Astrocyte (in vitro differentiated cells and primary cell): ENCODE measurements around the gene BLOC1S5. TPM values are rescaled to one million over a fixed set of nuclear protein-coding genes. Genes with fewer than 3 reads are reported as not detected.

Experiments
- DNase-seq: peaks from one replicate; pipeline ENCODE4 v3.0.0-alpha.2; 2010; ENCODE audit warnings: low read depth
- FAIRE-seq: peaks from 2 replicates; lab custom pipeline; 2011; peaks lifted over from hg19 to GRCh38; lab: Jason Lieb, UNC
- H2AFZ ChIP-seq: 2 replicates; pipeline ENCODE4 v1.6.0; 2012; ENCODE audit warnings: low read depth, low read length, inconsistent platforms
- H3K27ac ChIP-seq: 2 replicates; pipeline ENCODE4 v1.5.1; 2011; ENCODE audit warnings: low read depth, low read length, inconsistent platforms
- H3K27me3 ChIP-seq: 2 replicates; pipeline ENCODE4 v1.6.0; 2011; ENCODE audit warnings: low read length, inconsistent platforms; ENCODE audit not compliant: insufficient read depth
- H3K36me3 ChIP-seq: 2 replicates; pipeline ENCODE4 v1.5.1; 2011; ENCODE audit warnings: low read length, inconsistent platforms; ENCODE audit not compliant: insufficient read depth
- H3K4me1 ChIP-seq: 2 replicates; pipeline ENCODE4 v1.5.1; 2011; ENCODE audit warnings: low read length, inconsistent platforms; ENCODE audit not compliant: insufficient read depth
- H3K4me2 ChIP-seq: 2 replicates; pipeline ENCODE4 v1.6.0; 2012; ENCODE audit warnings: low read length, inconsistent platforms
- H3K4me3 ChIP-seq: 2 replicates; pipeline ENCODE4 v1.5.1; 2011; ENCODE audit warnings: low read depth, mild to moderate bottlenecking, low read length, inconsistent platforms; ENCODE audit not compliant: insufficient read depth
- H3K79me2 ChIP-seq: 2 replicates; pipeline ENCODE4 v1.6.0; 2012; ENCODE audit warnings: mild to moderate bottlenecking, low read length, inconsistent platforms; ENCODE audit not compliant: insufficient read depth
- H3K9ac ChIP-seq: 2 replicates; pipeline ENCODE4 v1.6.0; 2012; ENCODE audit warnings: mild to moderate bottlenecking, low read length, inconsistent platforms
- H3K9me3 ChIP-seq: 2 replicates; pipeline ENCODE4 v1.5.1; 2012; ENCODE audit warnings: low read depth, mild to moderate bottlenecking, low read length, inconsistent platforms; ENCODE audit not compliant: insufficient read depth
- H4K20me1 ChIP-seq: 2 replicates; pipeline ENCODE4 v1.6.0; 2012; ENCODE audit warnings: low read length, inconsistent platforms; ENCODE audit not compliant: insufficient read depth
- H3K27ac Mint-ChIP-seq: one replicate; pipeline ENCODE4 v1.8.0; 2021; ENCODE audit warnings: mild to moderate bottlenecking, mixed read lengths; ENCODE audit not compliant: unreplicated experiment
- H3K27me3 Mint-ChIP-seq: one replicate; pipeline ENCODE4 v1.8.0; 2021; ENCODE audit warnings: low read depth, mixed read lengths; ENCODE audit not compliant: unreplicated experiment
- H3K36me3 Mint-ChIP-seq: one replicate; pipeline ENCODE4 v1.8.0; 2021; ENCODE audit warnings: low read depth, mixed read lengths; ENCODE audit not compliant: unreplicated experiment
- H3K4me1 Mint-ChIP-seq: one replicate; pipeline ENCODE4 v1.8.0; 2021; ENCODE audit warnings: low read depth, mixed read lengths; ENCODE audit not compliant: unreplicated experiment
- H3K4me3 Mint-ChIP-seq: one replicate; pipeline ENCODE4 v1.8.0; 2021; ENCODE audit warnings: mild to moderate bottlenecking, moderate library complexity, mixed read lengths; ENCODE audit not compliant: unreplicated experiment
- H3K9me3 Mint-ChIP-seq: one replicate; pipeline ENCODE4 v1.8.0; 2021; ENCODE audit warnings: mild to moderate bottlenecking, mixed read lengths; ENCODE audit not compliant: unreplicated experiment
- CTCF ChIP-seq: IDR thresholded peaks from 2 replicates; pipeline ENCODE4 v1.5.1; 2011; ENCODE audit warnings: low read depth, mild to moderate bottlenecking, inconsistent platforms, low read length, moderate library complexity; ENCODE audit not compliant: insufficient read depth
- EZH2 ChIP-seq: IDR thresholded peaks from 2 replicates; pipeline ENCODE4 v1.6.1; 2012; ENCODE audit warnings: mild to moderate bottlenecking, low read length, inconsistent platforms; ENCODE audit not compliant: insufficient read depth
- total RNA-seq: library from RNA; stranded (reverse); gene quantifications from 2 replicates; pipeline ENCODE4 v1.2.1, GENCODE V29; 2021

Gene BLOC1S5
- total RNA-seq, 1 donor from 2014 or later = 8.2 TPM

- H3K27me3 ChIP-seq = no peaks in the 10 kb centered on the region
- Mint-ChIP-seq H3K9me3 (no peaks in the 10 kb centered on the region), H3K4me1 (peaks cover 3% of the 10 kb centered on the region), H3K27ac (no peak overlapping the region), H3K36me3 (no peaks in the 10 kb centered on the region), H3K4me3 (no peak overlapping the region), H3K27me3 (no peaks in the 10 kb centered on the region)
- no peak overlapping the region for H2AFZ ChIP-seq
- H4K20me1 ChIP-seq = no peaks in the 10 kb centered on the region
- no peak for TF ChIP-seq CTCF
- no peak for TF ChIP-seq EZH2
- FAIRE-seq = no peak
- no peak overlapping the region for H3K4me2 ChIP-seq
- no peak overlapping the region for H3K27ac ChIP-seq
- H3K4me1 ChIP-seq = no peaks in the 10 kb centered on the region
- no peak for DNase-seq
- H3K79me2 ChIP-seq = no peaks in the 10 kb centered on the region
- no peak overlapping the region for H3K9ac ChIP-seq
- no peak overlapping the region for H3K4me3 ChIP-seq
- no peaks in the 10 kb centered on the region for H3K36me3 ChIP-seq
- no peaks in the 10 kb centered on the region for H3K9me3 ChIP-seq
Observed at GRCh38 chr6:8020083-8020482, 44.1 kb downstream of the BLOC1S5 start.

- no peaks in the 10 kb centered on the region for H3K79me2 ChIP-seq
- H3K9me3 ChIP-seq = no peaks in the 10 kb centered on the region
- H3K9me3 Mint-ChIP-seq = no peaks in the 10 kb centered on the region
- no peaks in the 10 kb centered on the region for H3K4me1 ChIP-seq
- TF ChIP-seq CTCF (no peak), EZH2 (no peak)
- FAIRE-seq = no peak
- H3K4me3 Mint-ChIP-seq = no peak overlapping the region
- no peaks in the 10 kb centered on the region for H3K36me3 ChIP-seq
- peaks cover 5% of the 10 kb centered on the region for H3K4me1 Mint-ChIP-seq
- no peaks in the 10 kb centered on the region for H3K36me3 Mint-ChIP-seq
- no peak overlapping the region for H3K4me2 ChIP-seq
- H2AFZ ChIP-seq = no peak overlapping the region
- H3K9ac ChIP-seq = no peak overlapping the region
- no peak overlapping the region for H3K27ac Mint-ChIP-seq
- H4K20me1 ChIP-seq = no peaks in the 10 kb centered on the region
- H3K27me3 ChIP-seq = no peaks in the 10 kb centered on the region
- DNase-seq = no peak
- no peak overlapping the region for H3K27ac ChIP-seq
- H3K27me3 Mint-ChIP-seq = no peaks in the 10 kb centered on the region
- no peak overlapping the region for H3K4me3 ChIP-seq
Observed at GRCh38 chr6:8017705-8018104, 46.5 kb downstream of the BLOC1S5 start.

- H3K4me3 Mint-ChIP-seq = no peak overlapping the region
- Histone ChIP-seq H3K79me2 (no peaks in the 10 kb centered on the region), H4K20me1 (no peaks in the 10 kb centered on the region), H3K27ac (no peak overlapping the region), H3K4me3 (no peak overlapping the region), H3K9ac (no peak overlapping the region), H3K4me1 (no peaks in the 10 kb centered on the region), H3K4me2 (no peak overlapping the region), H3K36me3 (no peaks in the 10 kb centered on the region), H3K9me3 (no peaks in the 10 kb centered on the region), H3K27me3 (no peaks in the 10 kb centered on the region), H2AFZ (no peak overlapping the region)
- H3K9me3 Mint-ChIP-seq = no peaks in the 10 kb centered on the region
- no peak for FAIRE-seq
- no peaks in the 10 kb centered on the region for H3K36me3 Mint-ChIP-seq
- peaks cover 5% of the 10 kb centered on the region for H3K4me1 Mint-ChIP-seq
- H3K27ac Mint-ChIP-seq = no peak overlapping the region
- H3K27me3 Mint-ChIP-seq = no peaks in the 10 kb centered on the region
- no peak for DNase-seq
- TF ChIP-seq EZH2 (no peak), CTCF (no peak)
Observed at GRCh38 chr6:8017276-8017701, 46.9 kb downstream of the BLOC1S5 start.
